PFSK-1 (cell line): ENCODE data around the gene NBPF1.
"Not testable (repeated sequence)": the region's sequence is repeated elsewhere in the genome, so short reads cannot be mapped to it uniquely, and the experiment has no call there.

ENCODE experiments used
- POLR2AphosphoS5 ChIP-seq: IDR thresholded peaks from 2 replicates; pipeline ENCODE4 v1.6.1; 2012; ENCODE audit warnings: low read depth, mild to moderate bottlenecking, control low read depth, low read length, moderate library complexity
- SIN3A ChIP-seq: IDR thresholded peaks from 2 replicates; pipeline ENCODE4 v1.6.1; 2012; ENCODE audit warnings: mild to moderate bottlenecking, low read length, moderate library complexity, borderline replicate concordance; ENCODE audit not compliant: insufficient read depth
- TAF1 ChIP-seq: IDR thresholded peaks from 2 replicates; pipeline ENCODE4 v1.6.1; 2012; ENCODE audit warnings: low read length, control low read depth, borderline replicate concordance; ENCODE audit not compliant: insufficient read depth

GRCh38 chr1:16513412-16514106 lies 99.8 kb downstream of the NBPF1 start:
- TF ChIP-seq SIN3A (peak; percentile 77), POLR2AphosphoS5 (peak; percentile 96)
- TF ChIP-seq TAF1, result not testable (repeated sequence)
